Vagina (tissue), 2 donors: ENCODE data around the gene VWA5B2. TPM values are rescaled to one million over a fixed set of nuclear protein-coding genes. Genes with fewer than 3 reads are reported as not detected.

Experiments
- DNase-seq, 2 donors: peaks; one replicate each; pipeline ENCODE4 v3.0.0-alpha.2; 2017; ENCODE audit errors: extremely low spot score in 2 of 2
- H3K27ac ChIP-seq: fragments of 200-600 bp; sonication (generic); one replicate; pipeline ENCODE4 v1.5.1; 2019
- H3K27me3 ChIP-seq: fragments of 200-600 bp; sonication (generic); one replicate; pipeline ENCODE4 v1.5.1; 2019
- H3K36me3 ChIP-seq, 2 donors: fragments of 200-600 bp; sonication (generic); one replicate each; pipeline ENCODE4 v1.5.1; 2017 to 2019
- H3K4me1 ChIP-seq: fragments of 200-600 bp; sonication (generic); one replicate; pipeline ENCODE4 v1.5.1; 2019
- H3K4me3 ChIP-seq, 2 donors: fragments of 200-600 bp; sonication (generic); 1 replicate in 1 of 2; 2 replicates in 1 of 2; pipeline ENCODE4 v1.5.1; 2016 to 2019
- H3K9me3 ChIP-seq: fragments of 200-600 bp; sonication (generic); one replicate; pipeline ENCODE4 v1.5.1; 2019
- POLR2A ChIP-seq, 2 donors: fragments of 450-650 bp; IDR thresholded peaks; one replicate each; pipeline ENCODE4 v1.6.1; 2017; ENCODE audit warnings: antibody characterized with exemption in 2 of 2, mild to moderate bottlenecking in 2 of 2, moderate library complexity in 2 of 2
- POLR2AphosphoS5 ChIP-seq, 2 donors: sonication (generic); formaldehyde crosslinking; IDR thresholded peaks; one replicate each; pipeline ENCODE4 v1.9.0; 2017; ENCODE audit warnings: antibody characterized with exemption in 2 of 2, mild to moderate bottlenecking in 2 of 2, low read depth in 1 of 2; ENCODE audit not compliant: insufficient read depth in 1 of 2
- intact Hi-C: fragments of 100-400 bp; cut with DNase I; formaldehyde crosslinking; loops from one replicate; pipeline ENCODE4 v1.15.1; 2023
- total RNA-seq: library from RNA; depleted of rRNA; stranded (reverse); fragments of >200 nt; gene quantifications from one replicate; pipeline ENCODE4 v1.2.3, GENCODE V29; 2016
- TF ChIP-seq, protein P1 (sequence below), 3 experiments: fragments of 450-650 bp in 2 of 3; fragments of 200-600 bp in 1 of 3; sonication (generic) in 1 of 3; IDR thresholded peaks; one replicate each; pipeline ENCODE4 v1.5.1; 2017 to 2019; ENCODE audit warnings: antibody characterized with exemption in 3 of 3, mild to moderate bottlenecking in 2 of 3, moderate library complexity in 2 of 3

Gene VWA5B2
- total RNA-seq, 1 donor from 2014 or later = 0.98 TPM

GRCh38 chr3:184259878-184260723 is 30.7 kb downstream of the VWA5B2 start:
- no peak for DNase-seq
- TF ChIP-seq, protein P1, sequence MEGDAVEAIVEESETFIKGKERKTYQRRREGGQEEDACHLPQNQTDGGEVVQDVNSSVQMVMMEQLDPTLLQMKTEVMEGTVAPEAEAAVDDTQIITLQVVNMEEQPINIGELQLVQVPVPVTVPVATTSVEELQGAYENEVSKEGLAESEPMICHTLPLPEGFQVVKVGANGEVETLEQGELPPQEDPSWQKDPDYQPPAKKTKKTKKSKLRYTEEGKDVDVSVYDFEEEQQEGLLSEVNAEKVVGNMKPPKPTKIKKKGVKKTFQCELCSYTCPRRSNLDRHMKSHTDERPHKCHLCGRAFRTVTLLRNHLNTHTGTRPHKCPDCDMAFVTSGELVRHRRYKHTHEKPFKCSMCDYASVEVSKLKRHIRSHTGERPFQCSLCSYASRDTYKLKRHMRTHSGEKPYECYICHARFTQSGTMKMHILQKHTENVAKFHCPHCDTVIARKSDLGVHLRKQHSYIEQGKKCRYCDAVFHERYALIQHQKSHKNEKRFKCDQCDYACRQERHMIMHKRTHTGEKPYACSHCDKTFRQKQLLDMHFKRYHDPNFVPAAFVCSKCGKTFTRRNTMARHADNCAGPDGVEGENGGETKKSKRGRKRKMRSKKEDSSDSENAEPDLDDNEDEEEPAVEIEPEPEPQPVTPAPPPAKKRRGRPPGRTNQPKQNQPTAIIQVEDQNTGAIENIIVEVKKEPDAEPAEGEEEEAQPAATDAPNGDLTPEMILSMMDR (IDR thresholded peaks at IDR 0.05) = no peak
- TF ChIP-seq POLR2AphosphoS5 (IDR thresholded peaks at IDR 0.05; ENCODE audit: insufficient read depth in 1 of 2, low read depth in 1 of 2) (no peak), POLR2A (IDR thresholded peaks at IDR 0.05) (no peak)
- H3K27me3 ChIP-seq = peaks cover 9% of the 10 kb centered on the region
- H3K4me1 ChIP-seq = peaks cover 24% of the 10 kb centered on the region
- H3K27ac ChIP-seq = no peak overlapping the region
- H3K4me3 ChIP-seq = peak overlapping the region; percentile 36 to 49
- intact Hi-C loops = no loop called here
- H3K36me3 ChIP-seq = peaks cover 0 to 5% of the 10 kb centered on the region in 2 donors
- H3K9me3 ChIP-seq = no peaks in the 10 kb centered on the region

DNA sequence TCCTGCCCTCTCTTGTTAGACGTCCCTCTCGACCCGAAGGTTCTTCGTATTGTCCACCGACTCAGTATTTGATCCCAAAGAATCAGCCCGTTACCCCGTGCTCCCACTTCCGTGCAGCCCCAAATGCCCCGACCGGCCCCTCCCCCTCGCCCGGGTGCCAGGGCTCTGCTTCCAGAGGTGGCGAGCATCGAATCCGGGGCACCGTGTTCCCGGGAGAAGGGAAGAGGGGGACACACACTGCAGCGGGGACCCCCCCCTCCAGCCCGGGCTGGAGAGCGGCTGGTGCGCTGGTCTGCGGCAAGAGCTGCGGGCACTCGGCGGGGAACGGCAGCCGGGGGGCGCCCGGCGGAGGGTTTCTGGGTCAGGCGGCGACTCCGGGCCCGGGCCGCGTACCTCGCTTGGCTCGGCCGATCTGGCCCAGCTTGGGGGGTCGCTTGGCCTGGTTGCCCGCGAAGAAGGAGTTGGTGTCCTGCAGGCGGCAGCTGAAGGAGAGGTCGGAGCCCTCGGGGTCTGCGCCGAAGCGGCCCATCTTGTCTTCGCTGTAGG is 31.4 kb downstream of the VWA5B2 start:
- Histone ChIP-seq H3K27me3 (peaks cover 9% of the 10 kb centered on the region), H3K4me1 (peaks cover 24% of the 10 kb centered on the region), H3K36me3 (peaks cover 0 to 5% of the 10 kb centered on the region in 2 donors), H3K4me3 (peak overlapping the region; percentile 36 to 49), H3K9me3 (no peaks in the 10 kb centered on the region), H3K27ac (no peak overlapping the region)
- no peak for TF ChIP-seq POLR2A (IDR thresholded peaks at IDR 0.05)
- TF ChIP-seq, protein P1 (IDR thresholded peaks at IDR 0.05) = no peak
- no peak for TF ChIP-seq POLR2AphosphoS5 (IDR thresholded peaks at IDR 0.05; ENCODE audit: insufficient read depth in 1 of 2, low read depth in 1 of 2)
- DNase-seq = no peak
- intact Hi-C loops = no loop called here

DNA sequence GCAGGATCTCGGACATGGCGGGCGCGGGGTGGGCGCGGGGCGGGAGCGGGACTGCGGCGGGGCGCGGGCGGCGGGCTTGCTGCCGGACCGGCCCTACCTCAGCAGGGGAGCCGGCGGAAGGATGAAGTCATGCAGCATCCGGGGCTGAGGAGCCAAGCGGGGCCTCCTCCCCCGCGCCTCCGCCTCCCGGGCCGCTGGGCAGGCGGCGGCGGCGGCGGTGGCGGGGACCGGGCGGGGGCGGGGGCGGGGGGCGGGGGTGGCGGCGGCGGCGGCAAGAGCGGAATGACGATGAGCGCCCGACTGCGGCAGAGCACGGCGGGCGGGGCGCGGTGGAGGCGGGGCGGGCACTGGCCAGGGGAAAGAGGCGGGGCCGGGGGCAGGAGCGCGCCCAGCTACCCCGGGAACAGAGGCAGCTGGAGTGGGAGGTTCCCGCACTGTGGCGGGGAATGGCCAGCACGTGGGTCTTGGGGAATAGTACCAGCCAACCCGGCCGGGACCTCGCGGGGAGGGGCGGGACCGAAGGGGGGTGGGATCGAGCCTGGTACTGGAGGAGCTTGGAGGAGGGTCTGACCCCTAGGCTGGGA is 32.0 kb downstream of the VWA5B2 start, which contains the start of gene CAMK2N2:
TSS of gene CAMK2N2 (minus strand) at position 284 of the 584 bp plus-strand sequence. CDS start at position 16, 268 bp downstream.
- Histone ChIP-seq H3K4me1 (peaks cover 24% of the 10 kb centered on the region), H3K4me3 (peak within 1 kb of the TSS; percentile 36 to 49), H3K27me3 (peaks cover 9% of the 10 kb centered on the region), H3K36me3 (peaks cover 0 to 5% of the 10 kb centered on the region in 2 donors), H3K27ac (no peak within 1 kb of the TSS), H3K9me3 (no peaks in the 10 kb centered on the region)
- no peak for DNase-seq
- TF ChIP-seq POLR2A (IDR thresholded peaks at IDR 0.05) (no peak), POLR2AphosphoS5 (IDR thresholded peaks at IDR 0.05; ENCODE audit: insufficient read depth in 1 of 2, low read depth in 1 of 2) (no peak)
- TF ChIP-seq, protein P1 (IDR thresholded peaks at IDR 0.05) = no peak
- intact Hi-C loops = no loop called here

- H3K9me3 ChIP-seq = no peaks in the 10 kb centered on the region
- peak overlapping the region; percentile 36 to 49 for H3K4me3 ChIP-seq
- no peak overlapping the region for H3K27ac ChIP-seq
- peaks cover 9% of the 10 kb centered on the region for H3K27me3 ChIP-seq
- peaks cover 0 to 5% of the 10 kb centered on the region in 2 donors for H3K36me3 ChIP-seq
- no peak for TF ChIP-seq POLR2A (IDR thresholded peaks at IDR 0.05)
- TF ChIP-seq, protein P1 (IDR thresholded peaks at IDR 0.05) = no peak
- no peak for DNase-seq
- intact Hi-C loops = no loop called here
- H3K4me1 ChIP-seq = peaks cover 24% of the 10 kb centered on the region
Measured at GRCh38 chr3:184261854-184262763, 32.7 kb downstream of the VWA5B2 start.
